Transverse colon (tissue), 4 donors: ENCODE results near the gene LARP6. TPM values are rescaled to one million over a fixed set of nuclear protein-coding genes. Genes with fewer than 3 reads are reported as not detected.

Source experiments
- DNase-seq: peaks from one replicate; pipeline ENCODE4 v3.0.0-alpha.2; 2019
- H3K27ac ChIP-seq, 4 donors: fragments of 200-600 bp; sonication (generic); 2 replicates each; pipeline ENCODE4 v1.5.1; 2016 to 2018; ENCODE audit warnings: inconsistent platforms in 4 of 4
- H3K27me3 ChIP-seq: fragments of 200-600 bp; sonication (generic); 2 replicates; pipeline ENCODE4 v1.5.1; 2017; ENCODE audit warnings: inconsistent platforms
- H3K36me3 ChIP-seq, 4 donors: fragments of 200-600 bp; sonication (generic); 2 replicates each; pipeline ENCODE4 v1.5.1; 2017 to 2019; ENCODE audit warnings: inconsistent platforms in 4 of 4
- H3K4me1 ChIP-seq, 4 donors: fragments of 200-600 bp; sonication (generic); 2 replicates each; pipeline ENCODE4 v1.5.1; 2017 to 2020; ENCODE audit warnings: inconsistent platforms in 4 of 4
- H3K4me3 ChIP-seq, 4 donors: fragments of 200-600 bp; sonication (generic); 1 replicate in 1 of 4; 2 replicates in 3 of 4; pipeline versions ENCODE4 v1.5.1 to v1.6.1; 2017 to 2019; ENCODE audit warnings: inconsistent platforms in 4 of 4
- H3K9me3 ChIP-seq, 2 donors: fragments of 200-600 bp; sonication (generic); 2 replicates each; pipeline ENCODE4 v1.5.1; 2017 to 2019; ENCODE audit warnings: inconsistent platforms in 2 of 2
- EP300 ChIP-seq: sonication (generic); formaldehyde crosslinking; IDR thresholded peaks from one replicate; pipeline ENCODE4 v1.6.1; 2017; ENCODE audit warnings: antibody characterized with exemption, low read depth
- POLR2A ChIP-seq: fragments of 450-650 bp; IDR thresholded peaks from one replicate; pipeline ENCODE4 v1.6.1; 2016; ENCODE audit warnings: antibody characterized with exemption, mild to moderate bottlenecking, moderate library complexity
- POLR2AphosphoS5 ChIP-seq, 3 donors: sonication (generic); formaldehyde crosslinking; IDR thresholded peaks; one replicate each; pipeline ENCODE4 v1.6.1; 2016; ENCODE audit warnings: antibody characterized with exemption in 3 of 3
- WGBS, 2 donors: methylation state at CpG; one replicate each; pipeline ENCODE4 v1.1.5; 2018; ENCODE audit warnings: low coverage in 1 of 2; 5-methylcytosine and 5-hydroxymethylcytosine counted together
- in situ Hi-C, 4 donors: fragments of 200-750 bp; cut with MboI; loops; one replicate each; pipeline versions ENCODE4 v1.15.0 to v1.15.1; 2017; ENCODE audit warnings: low sequenced_read_pairs in 3 of 4, low pct_ligation_motif_present in 1 of 4, low pct_unique_long_range_greater_than_20kb in 1 of 4
- intact Hi-C: fragments of 100-400 bp; cut with DNase I; formaldehyde crosslinking; loops from one replicate; pipeline ENCODE4 v1.15.1; 2023; ENCODE audit warnings: low total_unique reads
- total RNA-seq, 4 donors: library from RNA; depleted of rRNA; stranded (reverse); fragments of >200 nt; gene quantifications; one replicate each; pipeline ENCODE4 v1.1.0, GENCODE V29; 2016
- TF ChIP-seq, protein P1 (sequence below), 5 experiments: fragments of 200-600 bp in 3 of 5; fragments of 450-650 bp in 2 of 5; sonication (generic) in 3 of 5; IDR thresholded peaks; 1 replicate in 2 of 5; 2 replicates in 3 of 5; pipeline ENCODE4 v1.5.1; 2016 to 2017; ENCODE audit warnings: antibody characterized with exemption in 5 of 5, inconsistent platforms in 3 of 5, mild to moderate bottlenecking in 2 of 5, moderate library complexity in 1 of 5

Gene LARP6
- total RNA-seq, 4 donors from 2014 or later: 0.75 to 41.0 (median 8.3) TPM

DNA sequence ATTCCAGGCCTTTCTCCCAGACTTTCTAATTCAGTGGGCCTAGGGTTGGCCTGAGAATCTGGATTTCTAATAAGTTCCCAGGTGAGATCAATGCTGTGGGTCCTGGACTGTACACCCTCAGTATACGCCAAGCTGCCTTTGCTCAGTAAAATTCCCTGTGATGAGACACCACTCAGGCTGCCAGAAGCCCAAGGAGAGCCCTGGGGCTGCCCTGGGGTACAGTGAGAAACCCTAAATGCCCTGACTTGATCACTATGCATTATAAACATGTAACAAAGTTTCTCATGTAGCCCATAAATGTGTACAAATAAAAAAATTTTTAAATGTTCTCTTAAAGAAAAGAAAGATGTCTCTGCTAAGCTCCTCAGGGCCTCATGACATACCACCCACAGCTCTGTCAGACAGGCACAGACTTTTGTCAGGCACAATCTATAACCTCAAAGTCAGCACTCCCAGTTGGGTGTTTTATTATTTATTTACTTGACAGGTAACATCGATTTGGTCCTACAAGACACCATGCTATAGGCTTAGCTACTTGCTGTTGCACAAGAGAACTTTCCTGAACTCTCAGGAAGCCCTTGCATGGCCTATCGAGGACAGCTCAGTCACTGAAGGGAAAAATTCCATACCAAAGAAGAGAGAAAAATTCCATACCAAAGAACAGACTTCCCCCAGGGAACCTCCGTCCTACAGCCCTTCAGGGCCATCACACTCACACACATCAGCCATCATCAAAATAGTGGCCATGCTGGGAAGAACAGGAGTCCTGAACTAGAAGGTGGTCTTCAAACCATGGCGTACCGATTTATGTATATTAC is 22.7 kb downstream of the LARP6 start:
- no peak for DNase-seq
- Histone ChIP-seq H3K27ac (no peak overlapping the region), H3K36me3 (no peaks in the 10 kb centered on the region), H3K4me1 (peaks cover 0 to 3% (median 0%) of the 10 kb centered on the region in 4 donors), H3K4me3 (no peak overlapping the region), H3K9me3 (no peaks in the 10 kb centered on the region), H3K27me3 (no peaks in the 10 kb centered on the region)
- 83 to 94% methylated on average over 4 to 6 of the region's 6 CpGs for WGBS, 2 donors
- intact Hi-C loops: no loop called here
- no peak for TF ChIP-seq POLR2A
- TF ChIP-seq EP300: no peak
- TF ChIP-seq, protein P1, sequence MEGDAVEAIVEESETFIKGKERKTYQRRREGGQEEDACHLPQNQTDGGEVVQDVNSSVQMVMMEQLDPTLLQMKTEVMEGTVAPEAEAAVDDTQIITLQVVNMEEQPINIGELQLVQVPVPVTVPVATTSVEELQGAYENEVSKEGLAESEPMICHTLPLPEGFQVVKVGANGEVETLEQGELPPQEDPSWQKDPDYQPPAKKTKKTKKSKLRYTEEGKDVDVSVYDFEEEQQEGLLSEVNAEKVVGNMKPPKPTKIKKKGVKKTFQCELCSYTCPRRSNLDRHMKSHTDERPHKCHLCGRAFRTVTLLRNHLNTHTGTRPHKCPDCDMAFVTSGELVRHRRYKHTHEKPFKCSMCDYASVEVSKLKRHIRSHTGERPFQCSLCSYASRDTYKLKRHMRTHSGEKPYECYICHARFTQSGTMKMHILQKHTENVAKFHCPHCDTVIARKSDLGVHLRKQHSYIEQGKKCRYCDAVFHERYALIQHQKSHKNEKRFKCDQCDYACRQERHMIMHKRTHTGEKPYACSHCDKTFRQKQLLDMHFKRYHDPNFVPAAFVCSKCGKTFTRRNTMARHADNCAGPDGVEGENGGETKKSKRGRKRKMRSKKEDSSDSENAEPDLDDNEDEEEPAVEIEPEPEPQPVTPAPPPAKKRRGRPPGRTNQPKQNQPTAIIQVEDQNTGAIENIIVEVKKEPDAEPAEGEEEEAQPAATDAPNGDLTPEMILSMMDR (IDR thresholded peaks at IDR 0.05): no peak
- TF ChIP-seq POLR2AphosphoS5 (IDR thresholded peaks at IDR 0.05): no peak
- in situ Hi-C loops: no loop called here

DNA sequence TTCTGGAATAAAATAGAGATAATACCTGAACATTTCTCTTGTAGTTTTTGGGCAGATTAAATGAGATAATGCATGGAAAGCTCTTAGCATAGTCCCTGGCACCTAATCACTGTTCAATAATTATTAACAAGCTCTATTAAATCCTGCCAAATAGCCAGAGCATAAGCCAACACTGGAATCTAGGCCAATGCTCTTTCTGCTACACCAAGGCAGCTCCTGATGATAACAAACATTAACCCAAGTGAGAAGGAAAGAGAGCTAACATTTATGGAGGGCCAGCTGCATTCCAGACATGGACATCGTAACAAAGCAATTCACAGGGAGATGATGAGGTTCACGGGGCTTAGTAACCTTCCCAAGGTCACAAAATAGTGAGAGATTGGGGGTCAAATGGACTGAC is 23.3 kb downstream of the LARP6 start:
- no peak overlapping the region for H3K4me3 ChIP-seq
- no peaks in the 10 kb centered on the region for H3K36me3 ChIP-seq
- H3K4me1 ChIP-seq: peaks cover 0 to 3% (median 0%) of the 10 kb centered on the region in 4 donors
- intact Hi-C loops (no loop called here), in situ Hi-C loops (no loop called here)
- no peak overlapping the region for H3K27ac ChIP-seq
- TF ChIP-seq POLR2AphosphoS5 (IDR thresholded peaks at IDR 0.05) (no peak), POLR2A (no peak), EP300 (no peak)
- TF ChIP-seq, protein P1 (IDR thresholded peaks at IDR 0.05): no peak
- DNase-seq: no peak
- H3K9me3 ChIP-seq: no peaks in the 10 kb centered on the region
- H3K27me3 ChIP-seq: no peaks in the 10 kb centered on the region
- 40 to 57% methylated on average over 2 of the region's 2 CpGs for WGBS, 2 donors

- Histone ChIP-seq H3K9me3 (no peaks in the 10 kb centered on the region), H3K4me1 (peaks cover 0 to 5% (median 1%) of the 10 kb centered on the region in 4 donors), H3K36me3 (no peaks in the 10 kb centered on the region), H3K27me3 (no peaks in the 10 kb centered on the region), H3K4me3 (no peak overlapping the region), H3K27ac (no peak overlapping the region)
- no peak for DNase-seq
- intact Hi-C loops (no loop called here), in situ Hi-C loops (no loop called here)
- 76 to 78% methylated on average over 9 of the region's 9 CpGs for WGBS, 2 donors
- TF ChIP-seq POLR2A: no peak
- no peak for TF ChIP-seq POLR2AphosphoS5 (IDR thresholded peaks at IDR 0.05)
- TF ChIP-seq EP300: no peak
- TF ChIP-seq, protein P1 (IDR thresholded peaks at IDR 0.05): no peak
Observed at GRCh38 chr15:70829371-70830166, 24.4 kb downstream of the LARP6 start.

- H3K4me3 ChIP-seq: no peak overlapping the region
- H3K27me3 ChIP-seq: no peaks in the 10 kb centered on the region
- intact Hi-C loops (no loop called here), in situ Hi-C loops (no loop called here)
- H3K36me3 ChIP-seq: no peaks in the 10 kb centered on the region
- TF ChIP-seq POLR2AphosphoS5 (IDR thresholded peaks at IDR 0.05) (no peak), POLR2A (no peak), EP300 (no peak)
- TF ChIP-seq, protein P1 (IDR thresholded peaks at IDR 0.05): no peak
- no peaks in the 10 kb centered on the region for H3K9me3 ChIP-seq
- H3K27ac ChIP-seq: no peak overlapping the region
- H3K4me1 ChIP-seq: peaks cover 0 to 14% (median 0%) of the 10 kb centered on the region in 4 donors
- DNase-seq: no peak
- WGBS, 2 donors: 79 to 91% methylated on average over 4 to 6 of the region's 6 CpGs
Observed at GRCh38 chr15:70827721-70828120, 26.2 kb downstream of the LARP6 start.
